ENCODE measurements around the gene NUDCD2. TPM values are rescaled to one million over a fixed set of nuclear protein-coding genes. Genes with fewer than 3 reads are reported as not detected.
A peak's percentile ranks its signal among the peaks of the same experiment; 100 is the strongest.

The NUDCD2 gene
- total and polyA plus RNA-seq, 9 of the 15 experiments (the other 6 are each of a cell fraction or from before 2014, with no cell fraction given) = 14.6 to 76.9 (median 32.5) TPM

DNA sequence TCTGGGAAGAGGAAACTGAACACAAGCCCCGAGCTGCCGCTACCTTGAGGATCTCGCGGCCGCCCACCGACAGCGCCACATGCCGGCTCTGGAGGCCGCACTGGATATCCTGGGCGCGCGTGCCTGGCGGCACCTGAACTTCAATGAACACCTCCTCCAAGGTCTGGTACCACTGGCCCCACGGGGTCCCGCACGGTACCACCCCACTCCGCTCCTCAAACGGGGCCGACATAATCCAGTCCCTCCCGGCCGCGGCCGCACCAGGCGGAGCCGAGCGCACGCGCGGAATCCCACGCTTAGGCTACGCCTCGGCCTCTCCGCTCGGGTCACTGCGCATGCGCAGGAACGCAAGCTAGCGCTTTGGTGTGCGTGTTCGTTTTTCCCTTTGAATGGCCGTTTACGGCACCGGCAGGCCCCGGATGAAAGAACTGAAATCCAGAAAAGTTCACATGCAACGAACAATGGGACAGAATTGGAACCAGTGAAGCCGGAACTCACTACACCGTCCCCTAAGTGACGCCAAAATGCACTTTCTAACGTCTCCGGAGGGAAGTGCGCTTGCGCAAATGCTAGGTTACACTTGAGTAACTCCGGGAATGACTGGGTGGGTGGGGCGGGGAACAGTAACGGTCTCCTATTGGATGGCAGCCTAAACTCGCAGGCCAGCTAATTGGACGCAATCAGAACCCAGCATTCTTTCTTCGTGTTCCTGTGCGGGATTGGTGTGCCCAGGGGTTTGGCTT lies at the start of gene NUDCD2 (continued):
- TF ChIP-seq RBM15 (IDR thresholded peaks at IDR 0.05; ENCODE audit: insufficient read depth, low read length) (no peak), ZNF699 (CRISPR knock-in tag; IDR thresholded peaks at IDR 0.05; ENCODE audit: insufficient replicate concordance) (no peak), E2F3 (CRISPR knock-in tag; IDR thresholded peaks at IDR 0.05) (no peak), CC2D1A (IDR thresholded peaks at IDR 0.05) (no peak; the same call in 1 of the 2 replicates), RBFOX2 (IDR thresholded peaks at IDR 0.05; ENCODE audit: low read depth, low read length) (peak; percentile 96), CBX1 (IDR thresholded peaks at IDR 0.05; ENCODE audit: low read depth) (peak; percentile 60), MAFF (IDR thresholded peaks at IDR 0.05; ENCODE audit: low read length) (no peak), ZNF23 (CRISPR knock-in tag; IDR thresholded peaks at IDR 0.05) (no peak), KDM5B (IDR thresholded peaks at IDR 0.05; ENCODE audit: insufficient replicate concordance, low read depth, low read length) (peak; percentile 80), ZBTB8A (IDR thresholded peaks at IDR 0.05; ENCODE audit: partially characterized antibody) (no peak), HMG20B (CRISPR knock-in tag; IDR thresholded peaks at IDR 0.05) (no peak), PHB2 (IDR thresholded peaks at IDR 0.05; ENCODE audit: low read depth) (no peak), PHF21A (IDR thresholded peaks at IDR 0.05; ENCODE audit: borderline replicate concordance, low read depth) (no peak), ETV6 (IDR thresholded peaks at IDR 0.05; ENCODE audit: borderline replicate concordance in 1 of 2, low read depth in 2 of 2, low read length in 1 of 2) (no peak), ETV6 (CRISPR knock-in tag; IDR thresholded peaks at IDR 0.05; ENCODE audit: borderline replicate concordance) (no peak), HDAC3 (IDR thresholded peaks at IDR 0.05; ENCODE audit: borderline replicate concordance, partially characterized antibody) (peak; percentile 31), ZNF75A (CRISPR knock-in tag; IDR thresholded peaks at IDR 0.05) (no peak), DDX20 (tag; IDR thresholded peaks at IDR 0.05; ENCODE audit: low read depth) (no peak)
- TF ChIP-seq, protein P1, sequence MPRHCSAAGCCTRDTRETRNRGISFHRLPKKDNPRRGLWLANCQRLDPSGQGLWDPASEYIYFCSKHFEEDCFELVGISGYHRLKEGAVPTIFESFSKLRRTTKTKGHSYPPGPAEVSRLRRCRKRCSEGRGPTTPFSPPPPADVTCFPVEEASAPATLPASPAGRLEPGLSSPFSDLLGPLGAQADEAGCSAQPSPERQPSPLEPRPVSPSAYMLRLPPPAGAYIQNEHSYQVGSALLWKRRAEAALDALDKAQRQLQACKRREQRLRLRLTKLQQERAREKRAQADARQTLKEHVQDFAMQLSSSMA (CRISPR knock-in tag; IDR thresholded peaks at IDR 0.05) = no peak
- TF ChIP-seq, protein P2, sequence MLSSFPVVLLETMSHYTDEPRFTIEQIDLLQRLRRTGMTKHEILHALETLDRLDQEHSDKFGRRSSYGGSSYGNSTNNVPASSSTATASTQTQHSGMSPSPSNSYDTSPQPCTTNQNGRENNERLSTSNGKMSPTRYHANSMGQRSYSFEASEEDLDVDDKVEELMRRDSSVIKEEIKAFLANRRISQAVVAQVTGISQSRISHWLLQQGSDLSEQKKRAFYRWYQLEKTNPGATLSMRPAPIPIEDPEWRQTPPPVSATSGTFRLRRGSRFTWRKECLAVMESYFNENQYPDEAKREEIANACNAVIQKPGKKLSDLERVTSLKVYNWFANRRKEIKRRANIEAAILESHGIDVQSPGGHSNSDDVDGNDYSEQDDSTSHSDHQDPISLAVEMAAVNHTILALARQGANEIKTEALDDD (IDR thresholded peaks at IDR 0.05) = no peak
- TF ChIP-seq, protein P3, sequence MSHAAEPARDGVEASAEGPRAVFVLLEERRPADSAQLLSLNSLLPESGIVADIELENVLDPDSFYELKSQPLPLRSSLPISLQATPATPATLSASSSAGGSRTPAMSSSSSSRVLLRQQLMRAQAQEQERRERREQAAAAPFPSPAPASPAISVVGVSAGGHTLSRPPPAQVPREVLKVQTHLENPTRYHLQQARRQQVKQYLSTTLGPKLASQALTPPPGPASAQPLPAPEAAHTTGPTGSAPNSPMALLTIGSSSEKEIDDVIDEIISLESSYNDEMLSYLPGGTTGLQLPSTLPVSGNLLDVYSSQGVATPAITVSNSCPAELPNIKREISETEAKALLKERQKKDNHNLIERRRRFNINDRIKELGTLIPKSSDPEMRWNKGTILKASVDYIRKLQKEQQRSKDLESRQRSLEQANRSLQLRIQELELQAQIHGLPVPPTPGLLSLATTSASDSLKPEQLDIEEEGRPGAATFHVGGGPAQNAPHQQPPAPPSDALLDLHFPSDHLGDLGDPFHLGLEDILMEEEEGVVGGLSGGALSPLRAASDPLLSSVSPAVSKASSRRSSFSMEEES (CRISPR knock-in tag; IDR thresholded peaks at IDR 0.05) = no peak
- TF ChIP-seq, protein P4, sequence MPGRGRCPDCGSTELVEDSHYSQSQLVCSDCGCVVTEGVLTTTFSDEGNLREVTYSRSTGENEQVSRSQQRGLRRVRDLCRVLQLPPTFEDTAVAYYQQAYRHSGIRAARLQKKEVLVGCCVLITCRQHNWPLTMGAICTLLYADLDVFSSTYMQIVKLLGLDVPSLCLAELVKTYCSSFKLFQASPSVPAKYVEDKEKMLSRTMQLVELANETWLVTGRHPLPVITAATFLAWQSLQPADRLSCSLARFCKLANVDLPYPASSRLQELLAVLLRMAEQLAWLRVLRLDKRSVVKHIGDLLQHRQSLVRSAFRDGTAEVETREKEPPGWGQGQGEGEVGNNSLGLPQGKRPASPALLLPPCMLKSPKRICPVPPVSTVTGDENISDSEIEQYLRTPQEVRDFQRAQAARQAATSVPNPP (IDR thresholded peaks at IDR 0.05; ENCODE audit: borderline replicate concordance, insufficient read depth, insufficient read length) = no peak
- TF ChIP-seq, protein P5, sequence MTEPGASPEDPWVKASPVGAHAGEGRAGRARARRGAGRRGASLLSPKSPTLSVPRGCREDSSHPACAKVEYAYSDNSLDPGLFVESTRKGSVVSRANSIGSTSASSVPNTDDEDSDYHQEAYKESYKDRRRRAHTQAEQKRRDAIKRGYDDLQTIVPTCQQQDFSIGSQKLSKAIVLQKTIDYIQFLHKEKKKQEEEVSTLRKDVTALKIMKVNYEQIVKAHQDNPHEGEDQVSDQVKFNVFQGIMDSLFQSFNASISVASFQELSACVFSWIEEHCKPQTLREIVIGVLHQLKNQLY (CRISPR knock-in tag; conservative IDR thresholded peaks at IDR 0.05) = 0 out of 4 replicates have a peak, but pooled peaks of 1 of the 2 experiments have one; percentile 7

All from K562 (cell line).